ENCODE measurements around the gene HEPACAM.

HEPACAM gene

DNA sequence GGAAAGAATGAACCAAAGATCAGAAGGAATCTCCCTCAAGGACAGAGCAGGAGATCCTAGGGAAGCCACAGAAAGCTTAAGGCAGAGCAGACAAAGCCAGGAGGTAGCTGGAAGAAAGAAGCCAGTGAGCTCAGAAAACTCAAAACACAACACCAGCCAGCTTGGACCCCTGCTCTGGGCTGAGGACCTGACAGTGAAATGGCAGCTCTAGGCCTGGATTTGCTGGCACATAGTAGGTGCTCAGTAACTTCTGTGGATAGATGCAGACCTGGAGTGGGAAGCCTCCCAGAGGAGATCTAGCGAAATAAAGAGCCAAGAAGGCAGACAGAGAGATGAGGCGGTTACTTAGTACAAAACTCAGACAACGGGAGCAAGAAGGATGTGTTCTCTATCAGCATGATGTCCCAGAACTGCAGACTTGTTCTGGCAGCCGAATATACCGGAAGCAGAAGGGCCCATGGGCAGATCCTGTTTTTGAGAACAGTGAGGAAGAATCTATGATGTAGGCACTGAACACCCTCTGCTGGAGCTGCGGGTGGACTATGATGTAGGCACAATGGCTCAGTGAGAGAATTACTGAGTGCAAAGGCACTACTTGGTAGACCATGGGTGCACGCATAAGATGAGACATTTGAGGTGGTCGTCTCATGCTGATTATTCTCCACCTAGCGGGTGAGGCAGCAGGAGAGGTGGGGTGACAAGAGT, 42.9 kb downstream of the HEPACAM start:
- H3K4me3 ChIP-seq (ENCODE audit: low read depth, low read length), result no peak overlapping the region
- no peak for DNase-seq (ENCODE audit: low read depth)
- in situ Hi-C loops (cut with HindIII; ENCODE audit: low sequenced_read_pairs), result no loop called here
- TF ChIP-seq, protein P1, sequence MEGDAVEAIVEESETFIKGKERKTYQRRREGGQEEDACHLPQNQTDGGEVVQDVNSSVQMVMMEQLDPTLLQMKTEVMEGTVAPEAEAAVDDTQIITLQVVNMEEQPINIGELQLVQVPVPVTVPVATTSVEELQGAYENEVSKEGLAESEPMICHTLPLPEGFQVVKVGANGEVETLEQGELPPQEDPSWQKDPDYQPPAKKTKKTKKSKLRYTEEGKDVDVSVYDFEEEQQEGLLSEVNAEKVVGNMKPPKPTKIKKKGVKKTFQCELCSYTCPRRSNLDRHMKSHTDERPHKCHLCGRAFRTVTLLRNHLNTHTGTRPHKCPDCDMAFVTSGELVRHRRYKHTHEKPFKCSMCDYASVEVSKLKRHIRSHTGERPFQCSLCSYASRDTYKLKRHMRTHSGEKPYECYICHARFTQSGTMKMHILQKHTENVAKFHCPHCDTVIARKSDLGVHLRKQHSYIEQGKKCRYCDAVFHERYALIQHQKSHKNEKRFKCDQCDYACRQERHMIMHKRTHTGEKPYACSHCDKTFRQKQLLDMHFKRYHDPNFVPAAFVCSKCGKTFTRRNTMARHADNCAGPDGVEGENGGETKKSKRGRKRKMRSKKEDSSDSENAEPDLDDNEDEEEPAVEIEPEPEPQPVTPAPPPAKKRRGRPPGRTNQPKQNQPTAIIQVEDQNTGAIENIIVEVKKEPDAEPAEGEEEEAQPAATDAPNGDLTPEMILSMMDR (IDR thresholded peaks at IDR 0.05; ENCODE audit: low read depth, low read length, missing control alignments), result no peak

DNA sequence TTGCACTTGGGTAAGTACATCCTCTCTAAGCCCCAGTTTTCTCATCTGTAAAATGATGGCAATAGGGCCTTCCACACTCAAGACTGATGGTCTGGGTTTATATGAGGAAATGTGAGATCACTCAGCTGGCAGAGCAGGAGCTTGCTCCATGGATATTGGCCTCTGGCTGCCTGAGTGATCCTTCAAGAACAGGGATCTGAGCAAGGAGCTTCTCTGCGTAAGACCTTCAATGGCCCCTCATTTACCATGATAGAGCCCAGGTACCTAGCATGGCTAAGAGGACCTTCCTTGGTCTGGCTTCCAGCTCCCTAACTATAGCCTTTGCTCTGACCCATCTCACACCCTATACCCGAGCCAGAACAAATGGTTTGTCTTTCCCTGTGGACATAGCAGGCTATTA, 43.7 kb downstream of the HEPACAM start:
- DNase-seq (ENCODE audit: low read depth), result no peak
- TF ChIP-seq, protein P1 (IDR thresholded peaks at IDR 0.05; ENCODE audit: low read depth, low read length, missing control alignments), result no peak
- H3K4me3 ChIP-seq (ENCODE audit: low read depth, low read length), result no peak overlapping the region
- in situ Hi-C loops (cut with HindIII; ENCODE audit: low sequenced_read_pairs), result no loop called here

DNA sequence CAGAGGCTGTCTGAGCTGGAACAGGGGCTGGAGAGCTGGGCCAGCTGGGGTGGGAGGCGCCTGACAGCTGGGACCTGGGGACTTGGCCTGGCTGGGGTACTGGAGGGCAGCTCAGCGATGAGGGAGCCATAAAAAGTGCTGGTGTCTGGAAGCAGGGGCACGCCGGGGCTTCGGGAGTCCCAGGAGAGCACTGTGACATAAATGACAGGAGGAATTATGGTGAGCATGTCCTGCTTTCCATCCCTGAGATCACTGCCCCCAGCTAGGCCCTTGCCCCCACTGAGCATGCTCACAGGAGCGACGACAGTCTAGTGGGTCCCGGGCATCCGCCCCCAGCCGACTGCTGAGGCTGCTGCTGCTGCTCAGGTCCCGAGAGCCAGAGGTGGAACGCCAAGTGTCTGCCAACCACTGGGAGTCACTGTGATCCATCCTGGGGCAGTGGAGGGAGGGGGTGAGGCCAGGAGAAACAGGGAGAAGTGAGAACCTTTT, 44.4 kb downstream of the HEPACAM start:
- no peak overlapping the region for H3K4me3 ChIP-seq (ENCODE audit: low read depth, low read length)
- in situ Hi-C loops (cut with HindIII; ENCODE audit: low sequenced_read_pairs), result no loop called here
- no peak for DNase-seq (ENCODE audit: low read depth)
- TF ChIP-seq, protein P1 (IDR thresholded peaks at IDR 0.05; ENCODE audit: low read depth, low read length, missing control alignments), result no peak

DNA sequence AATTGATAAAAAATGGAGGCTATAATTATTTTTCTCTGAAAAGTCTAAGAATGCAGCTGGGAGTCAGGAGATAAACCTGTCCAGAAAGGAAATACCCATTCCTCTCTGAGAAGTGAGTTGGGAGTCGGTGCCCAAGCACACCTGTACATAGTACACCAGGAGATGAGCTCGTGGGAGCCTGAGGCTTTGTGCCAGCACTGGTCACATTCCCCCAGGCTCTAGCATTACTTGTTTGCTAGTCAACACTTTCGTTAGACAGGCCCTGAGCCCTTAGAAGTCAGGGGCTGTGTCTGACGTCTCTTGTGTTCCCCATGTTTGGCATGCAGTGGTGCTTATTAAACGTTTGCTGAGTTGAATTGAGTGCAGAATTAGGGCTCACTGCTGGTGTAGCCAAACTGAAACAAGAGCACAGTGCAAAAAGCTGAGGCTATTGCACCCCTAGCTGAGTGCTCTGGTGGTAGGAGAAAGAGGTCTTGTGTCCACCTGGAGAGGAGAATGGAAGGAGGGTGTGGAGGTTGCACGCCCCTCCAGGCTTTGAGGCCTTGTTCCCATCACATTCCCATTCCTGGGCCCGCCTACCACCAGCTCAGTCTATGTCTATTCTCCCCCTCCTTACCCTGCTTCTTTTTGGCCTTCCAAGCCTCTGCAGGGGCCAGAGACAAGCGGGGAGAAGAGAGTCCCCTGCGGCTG, 45.0 kb downstream of the HEPACAM start:
- no peak for DNase-seq (ENCODE audit: low read depth)
- TF ChIP-seq, protein P1 (IDR thresholded peaks at IDR 0.05; ENCODE audit: low read depth, low read length, missing control alignments), result no peak
- H3K4me3 ChIP-seq (ENCODE audit: low read depth, low read length), result no peak overlapping the region
- in situ Hi-C loops (cut with HindIII; ENCODE audit: low sequenced_read_pairs), result no loop called here

DNA sequence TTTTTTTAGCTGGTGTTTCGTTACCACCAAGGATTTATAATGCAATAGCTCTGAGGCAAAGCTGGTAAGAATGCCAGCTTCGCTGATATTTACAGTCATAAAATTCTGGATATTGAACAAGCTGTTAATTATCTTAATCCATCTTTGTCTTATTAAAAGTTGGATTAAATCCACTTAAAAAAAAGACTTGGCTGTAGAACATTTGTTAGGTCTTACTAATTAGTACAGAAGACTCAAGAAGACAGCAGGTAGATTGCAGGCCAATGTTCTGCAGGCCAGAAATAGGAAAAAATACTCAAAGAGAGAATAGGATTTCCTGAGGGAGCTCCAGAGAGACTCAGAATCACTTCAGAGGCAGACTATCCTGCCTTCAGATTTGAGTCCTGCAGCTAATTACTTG, 45.7 kb downstream of the HEPACAM start:
- TF ChIP-seq, protein P1 (IDR thresholded peaks at IDR 0.05; ENCODE audit: low read depth, low read length, missing control alignments), result no peak
- no peak for DNase-seq (ENCODE audit: low read depth)
- in situ Hi-C loops (cut with HindIII; ENCODE audit: low sequenced_read_pairs), result no loop called here
- no peak overlapping the region for H3K4me3 ChIP-seq (ENCODE audit: low read depth, low read length)

DNA sequence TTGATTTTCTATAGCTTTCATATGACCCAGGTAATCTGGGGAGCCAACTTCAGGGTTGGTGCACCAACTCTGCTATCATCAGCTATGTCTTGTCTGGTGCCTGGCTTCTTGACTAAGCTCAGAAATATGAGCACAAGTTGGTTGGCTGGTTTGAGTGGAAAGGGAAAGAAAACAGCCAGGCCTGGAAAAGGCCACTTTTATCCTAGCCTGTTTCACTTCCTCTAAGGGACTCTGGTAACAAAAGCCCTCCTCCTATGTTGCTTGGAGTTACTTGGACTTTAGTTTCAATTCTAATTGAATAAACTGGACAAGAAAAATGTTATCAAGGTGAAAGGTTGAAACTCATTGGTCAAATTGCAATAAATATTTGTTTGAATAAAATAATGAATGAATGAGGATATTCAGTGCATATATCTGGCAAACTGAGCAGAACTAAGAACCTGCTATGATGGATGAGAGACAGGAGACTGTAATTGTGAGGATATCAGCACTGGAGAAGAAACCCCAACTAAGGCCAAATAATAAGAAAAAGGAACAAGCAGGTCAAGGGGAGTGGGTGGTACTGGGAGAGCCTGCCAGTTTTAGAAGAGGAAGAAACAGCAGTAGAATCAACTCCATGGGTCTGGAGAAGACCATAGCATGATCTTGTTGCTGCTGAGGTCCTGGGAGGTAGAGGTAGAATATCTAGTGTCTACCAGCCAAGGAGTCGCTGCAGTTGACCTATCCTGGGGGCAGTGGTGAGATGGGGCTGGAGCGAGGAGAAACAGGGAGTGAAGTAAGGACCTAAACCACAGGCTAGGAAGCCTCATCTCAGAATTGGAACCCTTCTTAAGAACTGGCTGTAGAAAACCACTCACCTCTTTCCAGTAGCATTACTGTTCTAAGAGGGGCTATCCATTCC, 46.4 kb downstream of the HEPACAM start:
- H3K4me3 ChIP-seq (ENCODE audit: low read depth, low read length), result no peak overlapping the region
- in situ Hi-C loops (cut with HindIII; ENCODE audit: low sequenced_read_pairs), result no loop called here
- DNase-seq (ENCODE audit: low read depth), result no peak
- TF ChIP-seq, protein P1 (IDR thresholded peaks at IDR 0.05; ENCODE audit: low read depth, low read length, missing control alignments), result no peak

All from astrocyte of the cerebellum (primary cell).